Measurements from ENCODE around the gene CCDC74A.
A peak's percentile ranks its signal among the peaks of the same experiment; 100 is the strongest.
"Not testable (repeated sequence)": the region's sequence is repeated elsewhere in the genome, so short reads cannot be mapped to it uniquely, and the experiment has no call there.

The CCDC74A gene

GRCh38 chr2:131527131-131528001 is at the start of gene CCDC74A:
CCDC74A (plus strand) TSS chr2:131527888; CDS start chr2:131527971, 83 bp downstream.
- peak; percentile 78 for DNase-seq (ENCODE audit: low spot score)

DNA sequence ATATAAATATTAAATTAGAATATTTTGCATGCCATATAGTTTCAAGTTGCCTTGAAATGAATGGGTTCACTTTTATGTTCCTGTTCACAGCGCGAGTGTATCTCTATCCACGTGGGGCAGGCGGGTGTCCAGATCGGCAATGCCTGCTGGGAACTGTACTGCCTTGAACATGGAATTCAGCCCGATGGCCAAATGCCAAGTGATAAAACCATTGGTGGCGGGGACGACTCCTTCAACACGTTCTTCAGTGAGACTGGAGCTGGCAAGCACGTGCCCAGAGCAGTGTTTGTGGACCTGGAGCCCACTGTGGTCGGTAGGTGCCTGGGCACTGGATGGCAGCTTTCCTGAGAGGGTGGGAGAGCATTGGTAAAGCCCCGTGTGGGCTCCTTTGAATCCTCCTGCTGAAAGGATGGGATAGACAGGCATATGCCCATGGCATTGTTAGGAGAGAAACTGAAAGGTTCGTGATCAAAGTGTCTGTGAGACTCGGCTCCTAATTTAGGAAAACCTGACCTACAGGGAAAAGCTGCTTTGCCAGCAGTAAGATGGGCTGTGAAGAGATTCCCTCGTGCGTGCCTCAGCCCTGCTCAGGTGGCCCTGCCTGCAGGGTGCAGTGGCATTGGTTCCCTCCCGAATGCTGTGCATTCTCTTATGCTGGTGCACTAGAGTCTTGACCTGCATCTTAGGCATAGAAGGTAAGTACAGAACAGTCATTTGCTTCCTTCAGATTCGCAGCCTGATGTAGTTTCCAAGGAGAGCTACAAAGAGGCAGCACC is 49.4 kb upstream of the CCDC74A start:
- not testable (repeated sequence) for DNase-seq (ENCODE audit: low spot score)

DNA sequence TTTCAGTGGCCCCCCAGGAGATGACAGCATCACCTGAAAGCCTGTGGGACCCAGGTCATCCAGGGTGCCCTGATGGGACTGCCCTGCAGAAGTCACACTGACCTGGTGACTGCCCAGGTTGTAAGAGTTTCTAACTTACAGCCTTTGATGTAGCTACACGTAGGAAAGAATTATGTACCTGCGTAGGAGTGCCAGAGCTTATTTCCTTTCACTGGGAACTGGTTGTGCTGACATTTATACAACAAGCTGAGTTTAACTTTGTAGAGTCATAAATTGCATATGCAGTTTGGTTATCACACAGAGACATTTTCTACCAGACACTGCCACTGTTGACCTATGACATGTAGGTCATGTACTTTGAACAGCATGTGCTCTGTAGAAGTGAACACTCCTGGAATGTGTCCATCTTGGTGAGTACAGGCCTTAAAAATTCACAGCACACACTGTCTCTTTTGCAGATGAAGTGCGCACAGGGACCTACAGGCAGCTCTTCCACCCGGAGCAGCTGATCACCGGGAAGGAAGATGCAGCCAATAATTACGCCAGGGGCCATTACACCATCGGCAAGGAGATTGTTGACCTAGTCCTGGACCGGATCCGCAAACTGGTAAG is 48.7 kb upstream of the CCDC74A start:
- DNase-seq (ENCODE audit: low spot score), result not testable (repeated sequence)

GRCh38 chr2:131480351-131480750 is 47.3 kb upstream of the CCDC74A start:
- DNase-seq (ENCODE audit: low spot score), result not testable (repeated sequence)

DNA sequence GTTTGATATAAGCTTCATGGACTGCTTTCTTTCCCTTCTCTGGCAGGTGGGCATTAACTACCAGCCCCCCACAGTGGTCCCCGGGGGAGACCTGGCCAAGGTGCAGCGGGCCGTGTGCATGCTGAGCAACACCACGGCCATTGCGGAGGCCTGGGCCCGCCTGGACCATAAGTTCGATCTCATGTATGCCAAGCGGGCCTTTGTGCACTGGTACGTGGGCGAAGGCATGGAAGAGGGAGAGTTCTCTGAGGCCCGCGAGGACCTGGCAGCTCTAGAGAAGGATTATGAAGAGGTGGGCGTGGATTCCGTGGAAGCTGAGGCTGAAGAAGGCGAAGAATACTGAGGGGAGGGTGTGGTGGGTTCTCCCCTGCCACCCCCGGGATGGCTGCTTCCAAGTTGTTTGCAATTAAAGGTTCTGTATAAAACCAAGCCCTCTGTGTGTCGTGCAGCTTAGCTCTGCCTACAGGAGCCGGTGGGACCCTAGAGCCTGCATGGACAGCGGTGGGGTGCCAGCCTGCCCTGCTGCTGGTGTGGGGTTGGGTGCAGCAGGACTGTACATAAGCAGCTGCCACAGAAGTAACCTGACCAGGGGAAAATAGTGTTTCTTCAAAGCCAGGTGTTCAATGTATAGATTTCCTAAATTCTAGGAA is 45.1 kb upstream of the CCDC74A start:
- DNase-seq (ENCODE audit: low spot score), result not testable (repeated sequence)

- DNase-seq (ENCODE audit: low spot score), result not testable (repeated sequence)
Measured at GRCh38 chr2:131483981-131484820, 43.5 kb upstream of the CCDC74A start.

DNA sequence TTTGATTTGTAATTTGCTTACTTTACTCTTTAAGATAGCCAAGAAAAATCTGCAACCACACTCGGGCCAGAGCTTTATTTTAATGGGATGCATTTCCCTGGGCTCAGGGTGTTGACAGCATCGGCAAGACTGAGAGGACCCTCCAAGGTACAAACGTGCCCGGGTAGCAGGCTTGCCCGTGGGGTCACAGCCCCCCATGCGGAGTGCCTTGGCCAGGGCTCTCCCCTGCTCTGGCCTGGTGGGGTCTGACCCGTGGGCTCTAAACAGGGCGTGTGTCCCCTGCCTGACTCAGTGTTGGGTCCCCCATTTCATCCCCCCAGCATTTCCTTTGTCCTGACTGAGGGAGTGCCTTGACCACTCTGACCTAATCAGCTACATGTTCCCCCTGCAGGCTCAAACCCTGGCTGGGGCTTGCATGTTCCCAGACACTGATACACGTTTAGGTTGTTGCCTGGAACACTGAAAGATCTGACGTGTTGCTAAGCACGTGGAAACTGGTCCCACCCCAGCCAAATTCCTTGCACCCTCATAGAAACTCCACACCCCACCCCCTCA is 42.7 kb upstream of the CCDC74A start:
- DNase-seq (ENCODE audit: low spot score), result not testable (repeated sequence)

GRCh38 chr2:131486201-131486902 is 41.3 kb upstream of the CCDC74A start:
- DNase-seq (ENCODE audit: low spot score), result not testable (repeated sequence)

DNA sequence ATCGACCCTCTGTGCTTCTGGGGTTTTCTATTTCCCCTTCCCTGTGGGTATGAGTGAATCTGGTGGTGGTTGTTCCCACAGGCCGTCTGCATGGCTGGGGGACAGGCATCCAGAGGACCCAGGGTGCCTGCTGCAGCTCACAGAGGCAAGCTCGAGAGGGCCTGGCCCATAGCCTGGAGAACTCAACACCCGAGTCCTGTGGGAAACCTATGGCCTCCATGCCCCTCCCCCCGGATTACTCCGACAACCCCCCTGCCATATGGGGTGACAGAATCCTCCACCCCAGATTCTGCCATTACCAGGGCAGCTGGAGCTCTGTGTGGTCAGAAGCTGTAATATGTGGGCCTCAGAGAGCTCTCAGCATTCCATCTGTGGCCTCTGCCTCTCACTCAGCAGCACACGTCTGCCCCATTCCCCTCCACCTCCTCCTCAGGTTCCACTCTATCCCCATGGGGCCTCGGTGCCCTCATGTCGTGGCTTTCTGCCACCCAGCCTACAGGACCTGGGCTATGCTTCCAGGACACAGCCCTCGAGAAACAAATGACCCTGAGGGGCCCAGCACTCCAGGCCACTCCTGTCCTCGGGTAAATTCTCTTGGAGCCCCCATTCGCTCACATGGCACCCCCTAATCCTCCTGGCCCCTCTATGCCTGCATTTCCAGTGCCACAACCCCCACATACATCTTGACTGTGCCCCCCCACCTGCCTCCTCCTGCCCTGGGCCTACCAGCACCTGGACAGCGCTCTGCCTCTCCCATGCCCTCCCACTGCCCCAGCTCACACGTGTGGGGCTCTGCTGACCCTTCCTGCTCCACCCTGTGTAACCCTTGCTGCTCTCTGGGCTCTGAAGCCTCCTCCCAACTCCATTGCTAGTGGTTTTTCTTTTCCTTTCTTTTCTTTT is 39.1 kb upstream of the CCDC74A start:
- no peak for DNase-seq (ENCODE audit: low spot score)

DNA sequence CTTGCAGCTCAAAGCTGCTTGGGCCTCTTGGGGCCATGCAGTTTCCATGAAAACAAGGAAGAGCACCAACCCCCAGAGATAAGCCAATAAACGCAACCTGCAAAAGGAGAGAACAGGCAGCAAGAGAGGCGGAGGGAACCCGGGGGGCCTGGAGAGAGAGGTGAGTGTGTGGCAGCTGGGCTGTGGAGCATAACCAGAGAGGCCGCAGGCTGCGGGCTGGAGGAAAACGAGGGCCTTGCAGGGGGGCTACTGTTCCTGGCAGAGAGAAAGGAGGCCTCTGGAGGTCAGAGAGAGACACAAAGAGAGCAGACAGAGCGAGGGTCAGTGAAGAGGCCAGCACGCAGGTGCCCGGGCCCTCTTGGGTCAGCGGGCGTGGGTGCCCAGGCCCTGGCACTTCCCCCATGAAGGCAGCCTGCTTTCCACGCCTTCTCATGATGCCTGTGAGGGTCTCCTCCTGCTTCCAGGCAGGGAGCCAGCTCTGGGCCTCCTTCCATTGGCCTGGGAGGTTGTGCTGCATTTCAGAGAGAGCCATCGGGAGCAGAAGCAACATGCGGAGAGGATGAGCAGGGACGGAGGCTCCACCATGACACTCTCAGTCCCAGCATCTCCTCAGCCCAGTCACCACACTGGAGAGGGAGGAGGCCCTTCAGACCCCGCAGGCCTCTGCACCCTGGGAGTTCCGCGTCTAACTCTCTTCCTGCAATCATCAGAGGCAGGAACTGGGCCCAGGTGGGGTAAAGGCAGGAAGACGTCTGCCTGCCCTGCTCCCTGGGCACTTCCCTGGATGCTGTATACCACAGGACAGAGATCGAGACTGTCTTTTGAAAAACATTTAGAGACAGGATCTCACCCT is 36.8 kb upstream of the CCDC74A start:
- peak; percentile 38 for DNase-seq (ENCODE audit: low spot score)

- DNase-seq (ENCODE audit: low spot score), result not testable (repeated sequence)
Measured at GRCh38 chr2:131491469-131491836, 36.2 kb upstream of the CCDC74A start.

DNA sequence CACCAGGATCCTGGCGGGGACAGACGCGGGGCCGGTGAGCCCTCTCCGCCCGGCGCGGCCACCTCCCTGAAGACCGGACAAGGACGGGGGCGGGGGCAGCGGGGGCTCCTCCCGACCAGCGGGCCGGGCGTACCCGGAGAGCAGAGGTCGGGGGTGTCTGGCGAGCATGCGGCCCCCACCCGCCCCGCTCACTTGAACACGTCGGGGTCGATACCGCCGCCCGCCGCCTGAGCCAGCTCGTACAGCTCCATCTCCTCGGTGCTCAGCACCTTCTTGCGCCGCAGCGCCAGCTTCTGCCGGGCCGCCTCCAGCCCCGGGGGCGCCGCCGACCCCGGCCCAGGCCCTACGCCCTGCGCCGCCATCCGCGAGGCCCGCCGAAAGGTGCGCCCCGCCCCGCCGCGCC is 35.7 kb upstream of the CCDC74A start, which contains the start of gene MZT2A:
Gene MZT2A, minus strand, starts transcription at position 383 of the 403 bp plus-strand sequence. Its CDS starts 21 bp downstream, at position 362.
- not testable (repeated sequence) for DNase-seq (ENCODE audit: low spot score)

DNA sequence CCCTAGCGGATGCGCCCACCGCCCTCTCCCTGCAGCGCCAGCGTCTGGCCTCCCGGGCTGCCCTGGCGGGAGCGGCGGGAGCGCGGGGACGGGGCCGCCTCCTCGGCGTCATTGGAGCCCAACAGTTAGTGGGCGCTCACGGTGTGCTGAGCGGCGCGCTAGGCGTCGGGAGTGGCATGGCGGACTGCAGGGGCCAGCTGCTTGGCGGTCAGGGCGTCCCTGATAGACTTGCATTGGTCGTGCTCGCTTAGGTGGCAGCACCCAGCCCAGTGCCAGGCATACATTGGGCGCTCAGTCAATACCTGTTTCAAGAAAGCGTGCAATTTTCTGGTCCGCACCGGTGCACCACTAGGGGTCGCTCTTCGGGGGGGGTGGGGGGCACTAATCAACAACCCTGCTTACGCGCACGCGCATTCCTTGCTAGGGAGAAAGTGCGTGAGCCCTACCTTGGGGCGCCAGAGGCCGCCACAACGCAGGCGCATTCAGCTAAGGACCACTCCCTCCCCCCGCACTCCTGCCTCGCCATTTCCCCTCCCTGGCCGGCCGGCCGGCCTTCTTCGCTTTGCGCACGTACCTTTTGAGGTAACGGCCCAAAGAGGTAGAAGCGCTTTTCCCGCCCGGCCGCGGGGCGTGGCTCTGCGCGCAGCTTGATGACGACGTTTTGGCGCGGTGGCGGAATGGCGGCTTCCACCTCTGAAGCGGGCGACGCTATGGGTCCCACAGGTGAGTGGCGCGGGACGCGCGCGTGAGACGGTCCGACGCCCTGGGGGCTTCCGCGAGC is 35.1 kb upstream of the CCDC74A start:
- DNase-seq (ENCODE audit: low spot score), result peak; percentile 95

GRCh38 chr2:131493199-131493968 is 34.3 kb upstream of the CCDC74A start:
- no peak for DNase-seq (ENCODE audit: low spot score)

DNA sequence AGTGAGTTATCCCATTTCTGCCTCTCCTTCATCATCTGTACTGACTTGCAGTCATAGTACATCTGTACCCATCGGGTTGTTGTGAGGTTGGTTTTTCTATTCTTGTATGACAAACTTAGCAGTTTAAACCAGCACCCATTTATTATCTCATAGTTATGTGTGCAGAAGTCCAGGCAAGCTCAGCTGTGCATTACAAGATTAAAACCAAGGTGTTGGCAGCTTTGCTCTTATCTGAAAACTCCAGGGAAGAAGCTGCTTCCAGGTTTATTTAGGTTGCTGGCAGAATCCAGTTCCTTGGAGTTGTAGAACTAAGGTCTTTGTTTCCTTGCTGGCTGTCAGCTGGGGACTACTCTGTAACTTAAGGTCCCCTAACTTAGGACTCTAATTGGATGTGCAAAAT is 32.2 kb upstream of the CCDC74A start:
- not testable (repeated sequence) for DNase-seq (ENCODE audit: low spot score)

GRCh38 chr2:131498321-131498973 is 29.2 kb upstream of the CCDC74A start:
- peak; percentile 80 for DNase-seq (ENCODE audit: low spot score)
